Immature natural killer cell (primary cell): Measurements from ENCODE around the gene SETDB1. TPM values are rescaled to one million over a fixed set of nuclear protein-coding genes. Genes with fewer than 3 reads are reported as not detected.

Experiments
- DNase-seq, 3 donors: peaks; one replicate each; pipeline ENCODE4 v3.0.0; 2022; ENCODE audit warnings: mixed read lengths in 1 of 3
- H3K27ac Mint-ChIP-seq, 6 donors: one replicate each; pipeline ENCODE4 v1.8.0; 2020; ENCODE audit warnings: mixed read lengths in 6 of 6, mild to moderate bottlenecking in 5 of 6, inconsistent platforms in 4 of 6, moderate library complexity in 3 of 6
- H3K27me3 Mint-ChIP-seq, 3 donors: one replicate each; pipeline ENCODE4 v1.8.0; 2020 to 2021; ENCODE audit warnings: low read depth in 3 of 3, mild to moderate bottlenecking in 3 of 3, mixed read lengths in 3 of 3, moderate library complexity in 3 of 3, inconsistent platforms in 1 of 3
- H3K36me3 Mint-ChIP-seq, 3 donors: one replicate each; pipeline ENCODE4 v1.8.0; 2020; ENCODE audit warnings: mixed read lengths in 3 of 3, inconsistent platforms in 2 of 3, mild to moderate bottlenecking in 2 of 3
- H3K4me1 Mint-ChIP-seq, 2 donors: one replicate each; pipeline ENCODE4 v1.8.0; 2020; ENCODE audit warnings: inconsistent platforms in 2 of 2, mild to moderate bottlenecking in 2 of 2, mixed read lengths in 2 of 2, moderate library complexity in 1 of 2
- H3K4me3 Mint-ChIP-seq, 5 donors: one replicate each; pipeline ENCODE4 v1.8.0; 2020; ENCODE audit warnings: mild to moderate bottlenecking in 5 of 5, mixed read lengths in 5 of 5, inconsistent platforms in 3 of 5, moderate library complexity in 3 of 5
- H3K9me3 Mint-ChIP-seq, 6 donors: one replicate each; pipeline ENCODE4 v1.8.0; 2020; ENCODE audit warnings: mild to moderate bottlenecking in 6 of 6, mixed read lengths in 6 of 6, inconsistent platforms in 4 of 6, moderate library complexity in 3 of 6
- polyA plus RNA-seq, 3 donors: library from polyadenylated mRNA; unstranded; fragments of 300-500 nt; fragmentation: Illumina TruSeq; gene quantifications; one replicate each; pipeline ENCODE4 v1.2.3, GENCODE V29; 2021

Gene SETDB1
- polyA plus RNA-seq, 3 donors from 2014 or later, result 11.7 to 20.9 (median 15.3) TPM

DNA sequence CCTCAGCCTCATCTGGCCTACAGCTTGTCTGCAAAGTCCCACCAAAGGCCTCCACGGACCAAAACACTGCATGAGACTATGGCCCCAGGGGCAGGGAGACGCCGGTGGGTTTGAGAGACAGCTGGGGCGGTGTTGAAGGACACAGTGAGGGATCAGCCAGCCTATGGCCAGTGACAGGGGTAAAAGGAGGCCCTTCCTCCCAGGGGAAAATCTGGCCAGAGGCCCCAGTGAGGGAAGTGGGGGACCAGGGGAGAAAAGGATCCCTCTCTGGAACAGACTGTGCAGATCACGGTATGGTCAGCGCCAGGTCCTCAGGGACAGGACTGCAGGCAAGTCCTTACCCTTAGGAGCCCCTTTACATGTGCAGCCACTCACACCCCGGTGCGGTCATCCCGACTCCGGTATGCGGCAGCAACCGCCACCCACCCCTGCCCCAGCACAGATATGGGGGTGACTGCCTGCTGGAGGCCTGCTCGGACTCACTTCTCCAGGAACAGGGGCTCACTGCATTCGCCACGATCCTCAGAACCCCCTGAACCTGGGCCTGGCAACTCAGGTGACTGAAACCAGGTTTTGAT is 47.2 kb downstream of the SETDB1 start:
- Mint-ChIP-seq H3K36me3 (no peaks in the 10 kb centered on the region), H3K4me3 (peak overlapping the region; percentile 82 to 88 (median 85)), H3K27me3 (peaks cover 0 to 11% (median 0%) of the 10 kb centered on the region in 3 donors), H3K27ac (peak overlapping the region; percentile 72 to 90 (median 86)), H3K4me1 (peaks cover 65 to 68% of the 10 kb centered on the region in 2 donors), H3K9me3 (no peaks in the 10 kb centered on the region)
- DNase-seq, result peak in 2 of 3 donors; percentile 6 to 23

- peak in 1 of 3 donors; percentile 30 for DNase-seq
- H3K9me3 Mint-ChIP-seq, result no peaks in the 10 kb centered on the region
- H3K27ac Mint-ChIP-seq, result peak overlapping the region; percentile 72 to 90 (median 86)
- H3K36me3 Mint-ChIP-seq, result no peaks in the 10 kb centered on the region
- peaks cover 0 to 11% (median 0%) of the 10 kb centered on the region in 3 donors for H3K27me3 Mint-ChIP-seq
- H3K4me1 Mint-ChIP-seq, result peaks cover 66 to 75% of the 10 kb centered on the region in 2 donors
- peak overlapping the region; percentile 82 to 88 (median 85) for H3K4me3 Mint-ChIP-seq
These were observed 47.8 kb downstream of the SETDB1 start for GRCh38 chr1:150973836-150974579.

DNA sequence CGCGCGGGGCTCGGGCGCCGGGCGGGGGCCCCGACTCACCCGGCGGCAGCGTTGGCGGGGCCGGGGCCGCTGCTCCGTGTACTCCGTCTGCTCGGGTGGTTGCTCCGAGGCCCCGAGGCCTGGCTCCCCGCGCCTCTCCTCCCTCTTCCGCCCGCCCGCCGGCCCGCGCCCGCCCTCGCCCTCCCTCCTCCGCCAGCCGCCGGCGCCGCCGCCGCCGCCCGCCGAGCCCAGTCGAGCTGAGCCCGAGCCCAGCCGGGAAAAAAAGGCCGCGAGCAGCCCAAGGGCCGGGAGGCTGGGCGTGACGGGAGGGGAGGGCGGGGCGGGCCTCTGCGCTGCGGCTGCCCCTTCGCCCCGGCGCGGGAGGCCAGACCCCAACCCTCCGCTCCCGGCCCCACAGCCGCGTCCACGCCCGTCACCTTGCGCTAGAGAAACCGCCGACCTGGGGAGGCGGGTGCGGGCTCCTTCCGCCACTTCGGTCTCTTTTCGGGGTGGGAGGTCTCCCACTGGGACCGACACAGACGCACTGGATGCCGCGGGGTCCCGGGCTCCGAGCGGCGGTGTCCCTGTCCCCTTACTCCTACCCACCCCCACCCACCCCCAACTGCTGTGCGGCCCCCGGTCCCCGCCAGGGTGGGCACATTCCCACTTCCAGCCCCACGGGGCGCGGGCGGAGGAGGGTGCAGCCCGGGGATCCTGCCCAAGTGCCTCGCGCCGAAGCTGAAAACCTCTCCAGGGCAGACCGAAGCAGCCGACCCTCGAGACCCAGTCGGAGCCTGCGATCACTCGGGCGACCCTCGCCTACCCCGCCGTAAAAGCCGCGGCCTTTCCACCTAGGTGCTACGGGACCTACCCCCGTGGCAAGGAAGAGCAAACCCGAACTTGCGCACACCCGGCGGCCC is 48.7 kb downstream of the SETDB1 start, which contains the start of gene CERS2:
CERS2 (minus strand) TSS at position 256 of the 899 bp plus-strand sequence. CDS start 5,745 bp downstream, outside the sequence.
- Mint-ChIP-seq H3K9me3 (no peaks in the 10 kb centered on the region), H3K36me3 (no peaks in the 10 kb centered on the region), H3K27me3 (peaks cover 0 to 11% (median 2%) of the 10 kb centered on the region in 3 donors), H3K4me1 (peaks cover 69 to 83% of the 10 kb centered on the region in 2 donors), H3K27ac (peak within 1 kb of the TSS; percentile 72 to 91 (median 86)), H3K4me3 (peak within 1 kb of the TSS; percentile 82 to 88 (median 85))
- DNase-seq, result peak; percentile 78 to 80 (median 78)

GRCh38 chr1:150976401-150976821 is 50.2 kb downstream of the SETDB1 start:
- Mint-ChIP-seq H3K4me1 (peaks cover 56 to 67% of the 10 kb centered on the region in 2 donors), H3K27me3 (peaks cover 0 to 11% (median 2%) of the 10 kb centered on the region in 3 donors), H3K4me3 (peak overlapping the region; percentile 64 to 85 (median 80)), H3K9me3 (no peaks in the 10 kb centered on the region), H3K27ac (peak overlapping the region; percentile 71 to 91 (median 88)), H3K36me3 (no peaks in the 10 kb centered on the region)
- DNase-seq, result no peak

- H3K9me3 Mint-ChIP-seq, result no peaks in the 10 kb centered on the region
- H3K4me3 Mint-ChIP-seq, result peak overlapping the region; percentile 64 to 85 (median 80)
- peak overlapping the region; percentile 71 to 91 (median 88) for H3K27ac Mint-ChIP-seq
- DNase-seq, result peak; percentile 52 to 74 (median 56)
- no peaks in the 10 kb centered on the region for H3K36me3 Mint-ChIP-seq
- peaks cover 0 to 11% (median 2%) of the 10 kb centered on the region in 3 donors for H3K27me3 Mint-ChIP-seq
- peaks cover 49 to 61% of the 10 kb centered on the region in 2 donors for H3K4me1 Mint-ChIP-seq
These were observed 50.9 kb downstream of the SETDB1 start for GRCh38 chr1:150976879-150977694.

DNA sequence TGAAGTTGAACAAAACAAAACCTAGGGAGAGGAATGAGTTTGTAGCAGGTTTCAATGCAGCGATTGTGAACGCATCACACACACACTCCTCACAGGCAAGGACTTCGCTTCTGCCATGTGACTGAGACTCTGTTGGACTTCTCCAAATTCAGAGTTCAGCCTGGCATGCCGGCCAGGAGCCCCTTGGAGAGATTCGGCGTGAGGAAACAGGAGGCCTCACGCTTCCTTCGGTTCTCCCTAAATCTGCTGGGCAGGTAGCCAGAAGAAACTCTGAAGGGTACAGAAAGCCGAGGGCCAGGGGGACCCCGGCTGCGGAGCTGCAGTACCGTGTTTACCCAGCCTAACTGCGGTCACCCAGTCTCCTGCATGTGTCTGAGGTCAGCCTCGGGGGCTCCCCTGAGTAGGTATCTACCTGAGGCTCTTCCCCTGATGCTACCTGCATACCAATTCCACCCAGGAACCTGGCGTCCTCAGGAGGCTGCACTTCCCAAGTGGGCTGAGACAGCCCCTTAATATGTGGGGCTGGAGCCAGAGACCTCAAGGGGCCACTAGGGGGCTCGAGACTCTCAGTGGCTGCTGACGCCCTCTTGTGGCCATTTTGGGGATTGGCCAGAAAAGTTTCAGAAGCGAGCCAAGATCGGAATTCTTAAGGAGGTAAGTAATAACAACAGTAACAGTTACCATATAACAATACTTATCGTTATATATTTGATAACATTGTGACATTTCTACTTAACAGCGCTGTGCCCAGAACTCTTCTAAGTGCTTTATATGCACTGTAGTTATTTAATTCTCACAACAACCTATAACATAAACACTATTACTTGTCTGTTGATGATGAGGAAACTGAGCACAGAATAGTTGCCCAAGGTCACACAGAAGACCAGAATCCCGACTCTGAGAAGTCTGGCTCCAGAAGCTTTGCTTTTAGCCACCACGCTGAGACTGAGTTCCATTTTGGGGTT is 53.2 kb downstream of the SETDB1 start:
- DNase-seq, result peak; percentile 82 to 85 (median 84)
- peaks cover 32 to 42% of the 10 kb centered on the region in 2 donors for H3K4me1 Mint-ChIP-seq
- H3K4me3 Mint-ChIP-seq, result peak overlapping the region; percentile 27 to 66 (median 43)
- H3K36me3 Mint-ChIP-seq, result no peaks in the 10 kb centered on the region
- H3K9me3 Mint-ChIP-seq, result no peaks in the 10 kb centered on the region
- H3K27ac Mint-ChIP-seq, result peak overlapping the region in 5 of 6 donors; percentile 18 to 73 (median 57)
- peaks cover 0 to 7% (median 2%) of the 10 kb centered on the region in 3 donors for H3K27me3 Mint-ChIP-seq

DNA sequence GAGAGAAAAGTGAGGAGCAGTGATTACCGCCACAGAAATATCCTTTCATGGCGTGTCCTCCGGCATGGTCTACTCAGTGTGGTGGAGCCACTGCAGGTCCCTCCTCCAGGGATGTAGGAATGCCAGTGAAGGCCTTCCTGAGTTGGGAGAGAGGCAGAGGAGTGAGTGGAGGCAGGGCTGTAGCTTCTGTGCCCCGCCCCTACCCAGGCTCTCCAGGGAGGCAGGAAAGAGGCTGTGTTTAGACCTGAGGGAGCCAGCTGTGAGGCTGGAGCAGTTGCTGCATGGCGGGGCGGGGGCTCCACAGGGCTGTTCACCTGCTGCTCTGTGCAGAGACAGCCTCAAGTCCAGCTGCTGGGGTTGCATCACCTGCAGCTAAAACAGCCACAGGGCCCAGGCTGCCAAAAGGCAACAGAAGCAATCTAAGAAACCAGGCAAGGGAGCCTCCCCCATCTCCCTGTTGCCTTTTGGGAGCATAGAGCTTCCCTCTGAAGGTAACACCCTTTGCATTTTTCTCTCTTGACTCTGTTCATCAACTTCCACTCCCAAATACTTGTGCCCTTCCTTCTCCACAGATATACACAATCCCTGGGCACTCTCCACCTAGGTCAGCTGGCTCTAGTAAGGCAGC is 55.1 kb downstream of the SETDB1 start:
- H3K36me3 Mint-ChIP-seq, result no peaks in the 10 kb centered on the region

GRCh38 chr1:150981805-150982712 is 55.9 kb downstream of the SETDB1 start, which contains the start of gene ANXA9:
Gene ANXA9 (plus strand): TSS chr1:150982292. CDS start chr1:150983106, 814 bp downstream.
- no peaks in the 10 kb centered on the region for H3K9me3 Mint-ChIP-seq
- peaks cover 15 to 23% of the 10 kb centered on the region in 2 donors for H3K4me1 Mint-ChIP-seq
- H3K36me3 Mint-ChIP-seq, result no peaks in the 10 kb centered on the region
- peaks cover 0 to 2% (median 0%) of the 10 kb centered on the region in 3 donors for H3K27me3 Mint-ChIP-seq
- H3K27ac Mint-ChIP-seq, result no peak within 1 kb of the TSS
- no peak for DNase-seq
- no peak within 1 kb of the TSS for H3K4me3 Mint-ChIP-seq

More for the DNA sequence above, 55.1 kb downstream of the SETDB1 start:
- no peaks in the 10 kb centered on the region for H3K9me3 Mint-ChIP-seq
- H3K4me1 Mint-ChIP-seq, result peaks cover 23 to 30% of the 10 kb centered on the region in 2 donors
- H3K27me3 Mint-ChIP-seq, result peaks cover 0 to 3% (median 2%) of the 10 kb centered on the region in 3 donors
- H3K4me3 Mint-ChIP-seq, result no peak overlapping the region
- no peak for DNase-seq
- H3K27ac Mint-ChIP-seq, result no peak overlapping the region

- no peak overlapping the region for H3K27ac Mint-ChIP-seq
- no peaks in the 10 kb centered on the region for H3K36me3 Mint-ChIP-seq
- no peaks in the 10 kb centered on the region for H3K9me3 Mint-ChIP-seq
- no peak overlapping the region for H3K4me3 Mint-ChIP-seq
- H3K27me3 Mint-ChIP-seq, result peaks cover 0 to 2% (median 0%) of the 10 kb centered on the region in 3 donors
- DNase-seq, result no peak
- H3K4me1 Mint-ChIP-seq, result no peaks in the 10 kb centered on the region
These were observed 59.1 kb downstream of the SETDB1 start for GRCh38 chr1:150985179-150985825.

GRCh38 chr1:150987924-150988323 is 61.8 kb downstream of the SETDB1 start:
- H3K4me1 Mint-ChIP-seq, result no peaks in the 10 kb centered on the region
- no peak for DNase-seq
- peaks cover 0 to 4% (median 0%) of the 10 kb centered on the region in 3 donors for H3K27me3 Mint-ChIP-seq
- no peak overlapping the region for H3K27ac Mint-ChIP-seq
- no peaks in the 10 kb centered on the region for H3K9me3 Mint-ChIP-seq
- no peak overlapping the region for H3K4me3 Mint-ChIP-seq
- no peaks in the 10 kb centered on the region for H3K36me3 Mint-ChIP-seq
